GM13976 (cell line): Measurements from ENCODE around the gene CHD9.

Source experiments
- DNase-seq: peaks from one replicate; pipeline ENCODE4 v3.0.0; 2012; ENCODE audit warnings: low spot score
- in situ Hi-C: fragments of 300-500 bp; cut with MboI; formaldehyde crosslinking; loops from one replicate; pipeline ENCODE4 v1.12.0; 2022; ENCODE audit warnings: low sequenced_read_pairs, mixed read lengths, inconsistent platforms; ENCODE audit not compliant: unreplicated experiment
- TF ChIP-seq, protein P1 (sequence below): IDR thresholded peaks from 2 replicates; pipeline ENCODE4 v1.5.1; 2012; ENCODE audit warnings: borderline replicate concordance, mild to moderate bottlenecking; ENCODE audit not compliant: insufficient read depth; ENCODE audit errors: extremely low read depth, missing control alignments, control extremely low read depth

CHD9 gene

DNA sequence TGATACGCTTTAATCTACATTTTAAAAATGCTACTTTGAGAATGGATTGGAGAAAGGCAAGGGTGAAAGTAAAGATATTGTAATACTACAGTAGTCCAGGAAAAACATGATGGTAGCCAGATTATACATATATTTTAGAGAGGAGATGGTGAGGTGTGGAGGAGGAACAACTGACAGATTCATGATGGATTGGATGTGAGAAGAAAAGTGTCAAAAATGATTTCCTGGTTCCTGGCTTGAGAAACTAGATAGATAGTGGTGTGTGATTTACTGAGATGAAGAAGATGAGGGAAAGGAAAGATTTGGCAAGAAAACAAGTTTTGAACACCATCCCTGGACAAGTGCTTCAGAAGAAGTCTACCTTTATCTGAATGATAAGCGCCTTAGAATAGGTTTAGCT, 80.5 kb downstream of the CHD9 start:
- DNase-seq, result no peak
- TF ChIP-seq, protein P1, sequence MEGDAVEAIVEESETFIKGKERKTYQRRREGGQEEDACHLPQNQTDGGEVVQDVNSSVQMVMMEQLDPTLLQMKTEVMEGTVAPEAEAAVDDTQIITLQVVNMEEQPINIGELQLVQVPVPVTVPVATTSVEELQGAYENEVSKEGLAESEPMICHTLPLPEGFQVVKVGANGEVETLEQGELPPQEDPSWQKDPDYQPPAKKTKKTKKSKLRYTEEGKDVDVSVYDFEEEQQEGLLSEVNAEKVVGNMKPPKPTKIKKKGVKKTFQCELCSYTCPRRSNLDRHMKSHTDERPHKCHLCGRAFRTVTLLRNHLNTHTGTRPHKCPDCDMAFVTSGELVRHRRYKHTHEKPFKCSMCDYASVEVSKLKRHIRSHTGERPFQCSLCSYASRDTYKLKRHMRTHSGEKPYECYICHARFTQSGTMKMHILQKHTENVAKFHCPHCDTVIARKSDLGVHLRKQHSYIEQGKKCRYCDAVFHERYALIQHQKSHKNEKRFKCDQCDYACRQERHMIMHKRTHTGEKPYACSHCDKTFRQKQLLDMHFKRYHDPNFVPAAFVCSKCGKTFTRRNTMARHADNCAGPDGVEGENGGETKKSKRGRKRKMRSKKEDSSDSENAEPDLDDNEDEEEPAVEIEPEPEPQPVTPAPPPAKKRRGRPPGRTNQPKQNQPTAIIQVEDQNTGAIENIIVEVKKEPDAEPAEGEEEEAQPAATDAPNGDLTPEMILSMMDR, result no peak
- in situ Hi-C loops, result no loop called here

DNA sequence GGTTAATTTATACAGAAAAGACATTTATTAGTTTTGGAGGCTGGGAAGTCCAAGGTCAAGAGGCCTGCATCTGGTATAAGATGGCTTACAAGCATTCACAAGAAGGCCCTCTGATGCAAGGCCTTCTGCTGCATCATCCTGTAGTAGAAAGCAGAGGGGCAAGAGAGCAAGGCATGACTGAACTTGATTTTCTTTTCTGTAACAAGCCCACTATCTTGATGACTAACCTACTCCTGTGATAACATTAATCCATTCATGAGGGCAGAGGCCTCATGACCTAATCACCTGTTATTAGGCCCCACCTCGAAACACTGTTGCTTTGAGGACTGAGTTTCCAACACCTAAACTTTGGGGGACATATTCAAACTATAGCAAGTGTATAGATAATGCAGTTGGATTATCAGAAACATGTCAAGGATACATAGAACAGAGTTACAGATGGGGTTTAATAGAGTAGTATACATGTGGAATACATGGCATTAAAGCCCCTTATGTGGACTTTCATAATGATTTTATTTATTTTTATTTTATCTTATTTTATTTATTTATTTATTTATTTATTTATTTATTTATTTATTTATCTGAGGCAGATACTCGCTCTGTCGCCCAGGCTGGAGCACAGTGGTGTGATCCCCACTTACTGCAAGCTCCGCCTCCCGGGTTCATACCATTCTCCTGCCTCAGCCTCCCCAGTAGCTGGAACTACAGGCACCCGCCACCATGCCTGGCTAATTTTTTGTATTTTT, 88.2 kb downstream of the CHD9 start:
- in situ Hi-C loops, result no loop called here
- TF ChIP-seq, protein P1, result no peak
- no peak for DNase-seq

DNA sequence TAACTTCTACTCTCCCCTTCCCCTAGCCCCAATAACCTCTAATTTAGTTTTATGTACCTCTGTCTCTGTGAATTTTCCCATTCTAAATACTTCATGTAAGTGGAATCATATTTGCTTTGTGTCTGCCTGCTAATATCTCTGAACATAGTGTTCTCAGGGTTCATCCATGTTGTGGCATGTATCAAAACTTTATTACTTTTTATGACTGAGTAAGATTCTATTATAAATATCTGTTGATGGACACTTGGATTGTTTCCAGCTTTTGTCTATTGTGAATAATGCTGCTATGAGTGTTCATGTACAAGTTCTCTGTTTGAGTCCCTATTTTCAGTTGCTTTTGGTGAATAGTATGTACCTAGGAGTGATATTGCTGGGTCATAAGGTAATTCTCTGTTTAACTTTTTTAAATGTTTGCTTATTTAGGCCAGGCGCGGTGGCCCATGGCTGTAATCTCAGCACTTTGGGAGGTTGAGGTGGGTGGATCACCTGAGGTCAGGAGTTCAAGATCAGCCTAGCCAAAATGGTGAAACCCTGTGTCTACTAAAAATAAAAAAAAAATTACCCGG, 92.8 kb downstream of the CHD9 start:
- in situ Hi-C loops, result no loop called here
- TF ChIP-seq, protein P1, result no peak
- no peak for DNase-seq

DNA sequence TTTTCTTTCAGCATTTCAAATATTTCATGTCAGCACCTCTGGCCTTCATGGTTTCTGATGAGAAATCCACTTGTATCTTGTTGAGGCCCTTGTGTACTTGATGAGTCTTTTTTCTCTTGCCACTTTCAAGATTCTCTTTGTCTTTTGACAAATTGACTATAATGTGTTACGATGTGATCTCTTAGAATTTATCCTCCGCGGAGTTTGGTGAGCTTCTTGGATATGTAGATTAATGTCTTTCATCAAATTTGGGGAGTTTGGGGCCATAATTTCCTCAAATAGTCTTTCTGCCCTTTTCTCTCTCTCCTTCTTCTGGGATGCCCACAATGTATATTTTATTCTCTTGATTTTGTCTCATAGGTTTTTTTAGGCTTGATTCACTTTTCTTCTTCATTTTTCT, 96.0 kb downstream of the CHD9 start:
- TF ChIP-seq, protein P1, result no peak
- in situ Hi-C loops, result no loop called here
- no peak for DNase-seq

DNA sequence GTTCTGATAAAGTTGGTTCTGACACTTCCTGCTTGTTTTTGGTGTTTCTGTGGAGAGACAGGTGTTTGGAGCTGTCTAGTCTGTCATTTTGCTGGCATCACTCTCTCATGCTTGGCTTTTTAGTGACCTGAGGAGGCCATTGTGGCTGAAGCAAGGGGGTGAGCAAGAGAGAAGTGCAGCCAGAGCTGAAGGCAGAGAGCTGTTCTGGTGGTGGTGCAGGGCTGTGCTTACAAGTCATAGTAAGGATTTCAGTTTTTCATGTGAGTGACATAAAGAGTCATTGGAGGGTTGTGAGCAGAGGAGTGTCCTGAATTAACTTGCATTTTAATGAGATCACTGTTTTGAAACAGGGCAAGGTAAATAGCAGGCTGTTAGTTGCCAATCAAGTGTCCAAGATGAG, 97.5 kb downstream of the CHD9 start:
- TF ChIP-seq, protein P1, result no peak
- peak; percentile 11 for DNase-seq
- in situ Hi-C loops, result no loop called here

DNA sequence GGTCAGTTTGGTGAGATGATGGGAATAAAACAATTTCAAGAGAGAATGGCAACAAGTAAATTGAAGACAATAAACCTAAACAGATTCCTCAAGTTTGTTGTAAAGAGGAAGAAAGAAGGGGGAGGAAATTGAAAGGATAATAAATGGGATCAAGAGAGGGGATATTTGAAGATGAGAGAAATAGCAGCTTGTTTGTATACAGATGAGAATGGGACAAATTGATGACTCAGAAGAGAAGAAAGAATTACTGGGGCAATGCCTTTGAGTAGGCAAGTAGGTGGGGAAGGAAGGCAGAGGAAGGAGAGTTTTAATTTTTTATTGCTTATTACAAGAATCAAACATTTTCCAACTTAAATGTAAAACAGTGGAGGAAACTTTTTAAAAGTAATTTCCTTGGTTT, 98.3 kb downstream of the CHD9 start:
- no peak for DNase-seq
- in situ Hi-C loops, result no loop called here
- TF ChIP-seq, protein P1, result no peak
